Gastrocnemius medialis (tissue), 4 donors: Measurements from ENCODE around the gene CAB39. TPM values are rescaled to one million over a fixed set of nuclear protein-coding genes. Genes with fewer than 3 reads are reported as not detected.
A peak's percentile ranks its signal among the peaks of the same experiment; 100 is the strongest.

Source experiments
- ATAC-seq, 2 donors: fragments of 150-250 bp; one replicate each; pipeline ENCODE4 v1.9.1; 2016
- DNase-seq, 2 donors: peaks; one replicate each; pipeline ENCODE4 v3.0.0-alpha.2; 2019
- H3K27ac ChIP-seq, 4 donors: fragments of 200-600 bp; sonication (generic); 1 replicate in 1 of 4; 2 replicates in 3 of 4; pipeline ENCODE4 v1.5.1; 2016 to 2018; ENCODE audit warnings: mild to moderate bottlenecking in 2 of 4, moderate library complexity in 1 of 4
- H3K27me3 ChIP-seq, 3 donors: fragments of 200-600 bp; sonication (generic) in 2 of 3; 1 replicate in 1 of 3; 2 replicates in 2 of 3; pipeline versions ENCODE4 v1.5.1 to v1.6.0; 2016 to 2019; ENCODE audit warnings: mild to moderate bottlenecking in 1 of 3, moderate library complexity in 1 of 3
- H3K36me3 ChIP-seq, 2 donors: fragments of 200-600 bp; sonication (generic) in 1 of 2; one replicate each; pipeline ENCODE4 v1.5.1; 2017 to 2018
- H3K4me1 ChIP-seq, 2 donors: fragments of 200-600 bp; sonication (generic) in 1 of 2; one replicate each; pipeline ENCODE4 v1.5.1; 2016 to 2017; ENCODE audit warnings: mild to moderate bottlenecking in 2 of 2
- H3K4me3 ChIP-seq, 4 donors: fragments of 200-600 bp; sonication (generic) in 3 of 4; 1 replicate in 1 of 4; 2 replicates in 3 of 4; pipeline ENCODE4 v1.5.1; 2016 to 2019; ENCODE audit warnings: mild to moderate bottlenecking in 2 of 4
- H3K9me3 ChIP-seq, 3 donors: fragments of 200-600 bp; sonication (generic) in 2 of 3; 1 replicate in 1 of 3; 2 replicates in 2 of 3; pipeline ENCODE4 v1.5.1; 2016 to 2019
- POLR2A ChIP-seq, 2 donors: fragments of 450-650 bp; IDR thresholded peaks; one replicate each; pipeline ENCODE4 v1.6.1; 2017; ENCODE audit warnings: antibody characterized with exemption in 2 of 2, mild to moderate bottlenecking in 2 of 2, moderate library complexity in 2 of 2
- in situ Hi-C, 4 donors: fragments of 200-750 bp; cut with MboI; loops; one replicate each; pipeline versions ENCODE4 v1.15.0 to v1.8.0; 2017; ENCODE audit warnings: low sequenced_read_pairs in 4 of 4
- intact Hi-C: fragments of 100-400 bp; cut with DNase I; formaldehyde crosslinking; loops from one replicate; pipeline ENCODE4 v1.15.1; 2023; ENCODE audit warnings: low total_unique reads
- total RNA-seq, 4 donors: library from RNA; depleted of rRNA; stranded (reverse); fragments of >200 nt; gene quantifications; one replicate each; pipeline versions ENCODE4 v1.1.0 to v1.2.3, GENCODE V29; 2016
- TF ChIP-seq, protein P1 (sequence below), 5 experiments: fragments of 450-650 bp in 3 of 5; fragments of 200-600 bp in 2 of 5; sonication (generic) in 2 of 5; IDR thresholded peaks in 4 of 5; conservative IDR thresholded peaks in 1 of 5; 1 replicate in 4 of 5; 2 replicates in 1 of 5; pipeline ENCODE4 v1.5.1; 2016 to 2019; ENCODE audit warnings: antibody characterized with exemption in 5 of 5, mild to moderate bottlenecking in 3 of 5, moderate library complexity in 3 of 5

Gene CAB39
- total RNA-seq, 4 donors from 2014 or later, result 93.9 to 211 (median 133) TPM

- Histone ChIP-seq H3K27ac (peak overlapping the region; percentile 81 to 98 (median 93)), H3K36me3 (no peaks in the 10 kb centered on the region), H3K4me3 (peak overlapping the region; percentile 80 to 91 (median 87)), H3K27me3 (no peaks in the 10 kb centered on the region), H3K9me3 (no peaks in the 10 kb centered on the region), H3K4me1 (peaks cover 56 to 60% of the 10 kb centered on the region in 2 donors)
- ATAC-seq (no peak), DNase-seq (no peak)
- TF ChIP-seq, protein P1, sequence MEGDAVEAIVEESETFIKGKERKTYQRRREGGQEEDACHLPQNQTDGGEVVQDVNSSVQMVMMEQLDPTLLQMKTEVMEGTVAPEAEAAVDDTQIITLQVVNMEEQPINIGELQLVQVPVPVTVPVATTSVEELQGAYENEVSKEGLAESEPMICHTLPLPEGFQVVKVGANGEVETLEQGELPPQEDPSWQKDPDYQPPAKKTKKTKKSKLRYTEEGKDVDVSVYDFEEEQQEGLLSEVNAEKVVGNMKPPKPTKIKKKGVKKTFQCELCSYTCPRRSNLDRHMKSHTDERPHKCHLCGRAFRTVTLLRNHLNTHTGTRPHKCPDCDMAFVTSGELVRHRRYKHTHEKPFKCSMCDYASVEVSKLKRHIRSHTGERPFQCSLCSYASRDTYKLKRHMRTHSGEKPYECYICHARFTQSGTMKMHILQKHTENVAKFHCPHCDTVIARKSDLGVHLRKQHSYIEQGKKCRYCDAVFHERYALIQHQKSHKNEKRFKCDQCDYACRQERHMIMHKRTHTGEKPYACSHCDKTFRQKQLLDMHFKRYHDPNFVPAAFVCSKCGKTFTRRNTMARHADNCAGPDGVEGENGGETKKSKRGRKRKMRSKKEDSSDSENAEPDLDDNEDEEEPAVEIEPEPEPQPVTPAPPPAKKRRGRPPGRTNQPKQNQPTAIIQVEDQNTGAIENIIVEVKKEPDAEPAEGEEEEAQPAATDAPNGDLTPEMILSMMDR (IDR thresholded peaks at IDR 0.05 in 4 of 5, conservative IDR thresholded peaks at IDR 0.05 in 1 of 5), result no peak
- no peak for TF ChIP-seq POLR2A (IDR thresholded peaks at IDR 0.05)
- in situ Hi-C loops, result loop anchor here (5.0 to 10.0 kb wide), 4 partner anchors 70 to 80 kb away; no protein-coding TSS in a partner anchor
- intact Hi-C loops, result no loop called here
Measured at GRCh38 chr2:230715201-230715600, 2.6 kb downstream of the CAB39 start.

- no peak overlapping the region for H3K4me3 ChIP-seq
- H3K4me1 ChIP-seq, result peaks cover 68 to 74% of the 10 kb centered on the region in 2 donors
- H3K9me3 ChIP-seq, result no peaks in the 10 kb centered on the region
- no peaks in the 10 kb centered on the region for H3K27me3 ChIP-seq
- intact Hi-C loops (no loop called here), in situ Hi-C loops (loop anchor here (5.0 to 10.0 kb wide), 4 partner anchors 68 to 78 kb away; no protein-coding TSS in a partner anchor)
- H3K36me3 ChIP-seq, result peaks cover 0 to 5% of the 10 kb centered on the region in 2 donors
- ATAC-seq (no peak), DNase-seq (no peak)
- H3K27ac ChIP-seq, result peak overlapping the region; percentile 81 to 98 (median 93)
- TF ChIP-seq, protein P1 (IDR thresholded peaks at IDR 0.05 in 4 of 5, conservative IDR thresholded peaks at IDR 0.05 in 1 of 5), result no peak
- TF ChIP-seq POLR2A (IDR thresholded peaks at IDR 0.05), result no peak
Measured at GRCh38 chr2:230716588-230716987, 3.9 kb downstream of the CAB39 start.

DNA sequence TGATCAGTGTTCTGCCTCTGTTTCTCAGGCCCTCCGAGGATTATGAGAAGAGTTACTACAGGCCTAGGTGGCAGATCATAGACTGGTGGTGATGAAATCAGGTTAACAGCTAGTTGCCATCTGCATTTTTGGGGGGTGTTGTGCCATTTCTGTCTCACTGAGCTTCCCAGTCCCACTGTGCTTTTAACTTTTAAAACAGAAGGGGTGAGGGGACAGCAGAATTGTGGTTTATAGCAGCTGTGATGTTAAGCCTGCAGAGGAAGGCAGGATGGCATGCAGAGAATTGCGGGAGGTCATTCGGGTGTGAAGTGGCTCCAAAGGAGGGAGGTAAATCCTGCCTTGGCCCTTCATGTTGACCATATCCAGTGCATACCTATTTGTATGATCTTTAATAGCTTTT is 5.0 kb downstream of the CAB39 start:
- Histone ChIP-seq H3K36me3 (peaks cover 0 to 5% of the 10 kb centered on the region in 2 donors), H3K27me3 (no peaks in the 10 kb centered on the region), H3K4me3 (peak overlapping the region in 1 of 4 donors; percentile 21), H3K4me1 (peaks cover 78 to 84% of the 10 kb centered on the region in 2 donors), H3K9me3 (no peaks in the 10 kb centered on the region), H3K27ac (peak overlapping the region; percentile 59 to 95 (median 86))
- in situ Hi-C loops, result loop anchor here (5.0 to 10.0 kb wide), 4 partner anchors 67 to 77 kb away; no protein-coding TSS in a partner anchor
- ATAC-seq, result no peak
- intact Hi-C loops, result no loop called here
- TF ChIP-seq, protein P1 (IDR thresholded peaks at IDR 0.05 in 4 of 5, conservative IDR thresholded peaks at IDR 0.05 in 1 of 5), result no peak
- TF ChIP-seq POLR2A (IDR thresholded peaks at IDR 0.05), result no peak
- DNase-seq, result no peak

DNA sequence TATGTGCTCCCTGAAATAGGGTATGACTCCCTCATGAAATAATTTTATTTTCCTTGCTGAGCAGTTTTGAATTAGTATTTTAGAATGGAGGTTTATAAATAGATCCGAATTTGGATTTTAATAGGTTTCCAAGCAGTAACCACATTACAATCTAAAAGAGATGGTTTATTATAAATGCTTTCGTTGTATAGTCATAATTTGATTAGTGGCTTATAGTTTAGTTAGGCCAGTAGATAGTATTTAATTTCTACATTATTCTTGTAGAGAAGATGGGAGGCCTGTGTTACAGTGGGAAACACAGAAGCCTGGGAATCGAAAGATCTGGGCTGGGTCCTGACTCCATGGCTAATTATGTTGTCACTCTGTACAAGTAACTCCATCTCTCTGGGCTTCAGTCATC is 6.7 kb downstream of the CAB39 start:
- H3K36me3 ChIP-seq, result peaks cover 0 to 5% of the 10 kb centered on the region in 2 donors
- ATAC-seq (no peak), DNase-seq (no peak)
- intact Hi-C loops, result no loop called here
- H3K27ac ChIP-seq, result peak overlapping the region; percentile 6 to 91 (median 58)
- TF ChIP-seq, protein P1 (IDR thresholded peaks at IDR 0.05 in 4 of 5, conservative IDR thresholded peaks at IDR 0.05 in 1 of 5), result no peak
- no peak for TF ChIP-seq POLR2A (IDR thresholded peaks at IDR 0.05)
- in situ Hi-C loops, result loop anchor here (5.0 to 10.0 kb wide), 4 partner anchors 65 to 75 kb away; no protein-coding TSS in a partner anchor
- H3K4me3 ChIP-seq, result no peak overlapping the region
- no peaks in the 10 kb centered on the region for H3K9me3 ChIP-seq
- peaks cover 86 to 95% of the 10 kb centered on the region in 2 donors for H3K4me1 ChIP-seq
- H3K27me3 ChIP-seq, result no peaks in the 10 kb centered on the region
